ENCODE measurements around the gene C19orf53. TPM values are rescaled to one million over a fixed set of nuclear protein-coding genes. Genes with fewer than 3 reads are reported as not detected.

The C19orf53 gene
- total RNA-seq, 3 donors from 2014 or later (not counting 1 experiment from before 2014, with no cell fraction given) = 52.2 to 56.6 (median 54.7) TPM

DNA sequence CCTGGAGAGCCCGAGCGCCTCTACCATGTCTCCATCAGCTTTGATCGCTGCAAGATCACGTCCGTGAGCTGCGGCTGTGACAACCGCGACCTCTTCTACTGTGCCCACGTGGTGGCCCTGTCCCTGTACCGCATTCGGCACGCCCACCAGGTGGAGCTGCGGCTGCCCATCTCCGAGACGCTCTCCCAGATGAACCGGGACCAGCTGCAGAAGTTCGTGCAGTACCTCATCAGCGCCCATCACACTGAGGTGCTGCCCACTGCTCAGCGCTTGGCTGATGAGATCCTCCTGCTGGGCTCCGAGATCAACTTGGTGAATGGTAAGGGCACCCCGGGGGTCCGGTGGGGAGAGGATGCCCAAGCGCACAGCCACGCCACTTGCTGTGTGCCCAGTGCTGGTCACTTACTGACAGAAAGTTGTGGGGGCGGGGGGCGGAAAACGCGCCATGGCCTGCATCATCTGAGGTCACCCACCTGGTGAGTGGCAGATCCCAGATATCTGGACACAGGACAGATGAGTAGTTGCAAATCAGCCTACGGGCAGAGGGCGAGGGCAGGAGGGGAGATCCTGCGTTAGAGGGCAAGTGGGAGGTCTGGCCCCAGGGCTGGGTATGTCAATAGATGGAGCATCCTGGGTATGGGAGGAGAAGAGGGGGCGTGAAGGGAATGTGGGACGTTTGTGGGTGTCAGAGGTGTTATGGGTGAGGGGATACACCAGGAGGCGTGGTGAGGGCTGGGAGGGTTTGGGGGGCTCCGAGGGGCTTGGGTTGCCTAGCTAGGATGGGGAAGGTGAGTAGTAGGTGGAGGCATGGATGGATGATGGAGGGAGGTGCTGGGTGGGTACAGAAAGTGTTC is 30.8 kb downstream of the C19orf53 start:
- DNase-seq = peak in 1 of 2 donors; percentile 41
- Mint-ChIP-seq H3K36me3 (no peaks in the 10 kb centered on the region), H3K27ac (no peak overlapping the region), H3K9me3 (no peaks in the 10 kb centered on the region), H3K4me3 (no peak overlapping the region), H3K27me3 (ENCODE audit: low read depth in 2 of 2) (no peaks in the 10 kb centered on the region), H3K4me1 (peaks cover 0 to 7% of the 10 kb centered on the region in 2 donors)
- intact Hi-C loops (cut with micrococcal nuclease) = no loop called here
- WGBS (ENCODE audit: insufficient coverage) = 94% methylated on average over 35 of the region's 35 CpGs
- TF ChIP-seq, protein P1, sequence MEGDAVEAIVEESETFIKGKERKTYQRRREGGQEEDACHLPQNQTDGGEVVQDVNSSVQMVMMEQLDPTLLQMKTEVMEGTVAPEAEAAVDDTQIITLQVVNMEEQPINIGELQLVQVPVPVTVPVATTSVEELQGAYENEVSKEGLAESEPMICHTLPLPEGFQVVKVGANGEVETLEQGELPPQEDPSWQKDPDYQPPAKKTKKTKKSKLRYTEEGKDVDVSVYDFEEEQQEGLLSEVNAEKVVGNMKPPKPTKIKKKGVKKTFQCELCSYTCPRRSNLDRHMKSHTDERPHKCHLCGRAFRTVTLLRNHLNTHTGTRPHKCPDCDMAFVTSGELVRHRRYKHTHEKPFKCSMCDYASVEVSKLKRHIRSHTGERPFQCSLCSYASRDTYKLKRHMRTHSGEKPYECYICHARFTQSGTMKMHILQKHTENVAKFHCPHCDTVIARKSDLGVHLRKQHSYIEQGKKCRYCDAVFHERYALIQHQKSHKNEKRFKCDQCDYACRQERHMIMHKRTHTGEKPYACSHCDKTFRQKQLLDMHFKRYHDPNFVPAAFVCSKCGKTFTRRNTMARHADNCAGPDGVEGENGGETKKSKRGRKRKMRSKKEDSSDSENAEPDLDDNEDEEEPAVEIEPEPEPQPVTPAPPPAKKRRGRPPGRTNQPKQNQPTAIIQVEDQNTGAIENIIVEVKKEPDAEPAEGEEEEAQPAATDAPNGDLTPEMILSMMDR (IDR thresholded peaks at IDR 0.05) = no peak
- no peak overlapping the region for H3K4me3 ChIP-seq (ENCODE audit: low read length)
- no peaks in the 10 kb centered on the region for H3K27me3 ChIP-seq (ENCODE audit: control insufficient read depth, insufficient read depth, low read length)
- H3K9me3 ChIP-seq (ENCODE audit: control insufficient read depth, insufficient read depth, low read length) = no peaks in the 10 kb centered on the region
- peaks cover 4% of the 10 kb centered on the region for H3K36me3 ChIP-seq (ENCODE audit: control insufficient read depth, insufficient read depth, low read length)
- no peak for ATAC-seq
- no peak overlapping the region for H3K27ac ChIP-seq (ENCODE audit: low read length)
- no peaks in the 10 kb centered on the region for H3K4me1 ChIP-seq (ENCODE audit: control insufficient read depth, insufficient read depth, low read length)

DNA sequence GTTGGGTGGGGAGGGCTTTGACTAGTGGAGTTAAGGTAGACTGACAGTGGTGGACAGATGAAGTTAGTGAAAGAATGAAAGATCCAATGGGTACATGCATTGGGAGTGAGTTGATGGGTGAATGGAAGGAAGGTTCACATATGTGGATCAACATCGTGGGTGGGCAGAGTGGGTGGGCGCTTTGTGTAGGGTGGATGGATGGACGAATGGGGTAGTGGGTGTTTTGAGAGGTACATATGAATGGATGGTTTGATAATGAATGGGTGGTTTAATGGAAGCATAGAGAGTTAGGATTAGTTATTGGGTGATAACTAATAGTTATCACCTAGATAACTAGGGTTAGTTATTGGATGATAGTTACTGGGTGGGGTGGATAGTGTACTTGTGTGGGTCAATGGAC is 32.5 kb downstream of the C19orf53 start:
- ATAC-seq = no peak
- H3K36me3 Mint-ChIP-seq = no peaks in the 10 kb centered on the region
- TF ChIP-seq, protein P1 (IDR thresholded peaks at IDR 0.05) = no peak
- no peaks in the 10 kb centered on the region for H3K4me1 Mint-ChIP-seq
- no peak for DNase-seq
- no peaks in the 10 kb centered on the region for H3K9me3 Mint-ChIP-seq
- peaks cover 4% of the 10 kb centered on the region for H3K36me3 ChIP-seq (ENCODE audit: control insufficient read depth, insufficient read depth, low read length)
- no peak overlapping the region for H3K4me3 ChIP-seq (ENCODE audit: low read length)
- intact Hi-C loops (cut with micrococcal nuclease) = no loop called here
- no peaks in the 10 kb centered on the region for H3K27me3 Mint-ChIP-seq (ENCODE audit: low read depth in 2 of 2)
- H3K4me1 ChIP-seq (ENCODE audit: control insufficient read depth, insufficient read depth, low read length) = no peaks in the 10 kb centered on the region
- H3K9me3 ChIP-seq (ENCODE audit: control insufficient read depth, insufficient read depth, low read length) = no peaks in the 10 kb centered on the region
- no peak overlapping the region for H3K27ac ChIP-seq (ENCODE audit: low read length)
- no peak overlapping the region for H3K4me3 Mint-ChIP-seq
- H3K27ac Mint-ChIP-seq = no peak overlapping the region
- no peaks in the 10 kb centered on the region for H3K27me3 ChIP-seq (ENCODE audit: control insufficient read depth, insufficient read depth, low read length)
- WGBS (ENCODE audit: insufficient coverage) = 86% methylated on average over 3 of the region's 3 CpGs

DNA sequence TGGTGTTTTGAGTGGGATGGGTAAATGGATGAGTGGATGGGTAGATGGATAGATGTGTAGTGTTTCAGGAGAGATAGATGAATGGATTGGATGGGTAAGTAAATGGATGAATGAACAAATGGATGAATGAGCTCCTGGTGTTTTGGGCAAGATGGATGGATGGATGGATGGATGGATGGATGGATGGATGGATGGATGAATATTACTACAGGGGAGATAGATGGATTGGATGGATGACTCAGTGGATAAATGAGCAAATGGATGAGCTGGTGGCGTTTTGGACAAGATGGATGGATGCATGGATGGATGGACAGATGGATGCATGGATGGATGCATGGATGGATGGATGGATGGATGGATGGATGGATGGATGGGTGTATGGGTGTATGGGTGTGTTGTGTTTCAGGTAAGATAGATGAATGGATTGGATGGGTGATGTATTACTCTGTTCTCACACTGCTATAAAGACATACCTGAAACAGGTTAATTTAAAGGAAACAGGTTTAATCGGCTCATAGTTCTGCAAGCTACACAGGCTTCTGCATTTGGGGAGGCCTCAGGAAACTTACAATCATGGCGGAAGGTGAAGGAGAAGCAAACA is 33.3 kb downstream of the C19orf53 start:
- Histone ChIP-seq H3K4me1 (ENCODE audit: control insufficient read depth, insufficient read depth, low read length) (no peaks in the 10 kb centered on the region), H3K4me3 (ENCODE audit: low read length) (no peak overlapping the region), H3K9me3 (ENCODE audit: control insufficient read depth, insufficient read depth, low read length) (no peaks in the 10 kb centered on the region), H3K27ac (ENCODE audit: low read length) (no peak overlapping the region), H3K36me3 (ENCODE audit: control insufficient read depth, insufficient read depth, low read length) (peaks cover 4% of the 10 kb centered on the region), H3K27me3 (ENCODE audit: control insufficient read depth, insufficient read depth, low read length) (no peaks in the 10 kb centered on the region)
- H3K27ac Mint-ChIP-seq = no peak overlapping the region
- no peaks in the 10 kb centered on the region for H3K27me3 Mint-ChIP-seq (ENCODE audit: low read depth in 2 of 2)
- no peaks in the 10 kb centered on the region for H3K9me3 Mint-ChIP-seq
- intact Hi-C loops (cut with micrococcal nuclease) = no loop called here
- TF ChIP-seq, protein P1 (IDR thresholded peaks at IDR 0.05) = no peak
- no peaks in the 10 kb centered on the region for H3K4me1 Mint-ChIP-seq
- DNase-seq (no peak), ATAC-seq (no peak)
- H3K36me3 Mint-ChIP-seq = no peaks in the 10 kb centered on the region
- H3K4me3 Mint-ChIP-seq = no peak overlapping the region
- WGBS (ENCODE audit: insufficient coverage) = 88% methylated on average over 3 of the region's 3 CpGs

All from natural killer cell (primary cell).